ENCODE data around the gene TINAGL1. TPM values are rescaled to one million over a fixed set of nuclear protein-coding genes. Genes with fewer than 3 reads are reported as not detected.

TINAGL1 gene
- total and polyA plus RNA-seq, 10 of the 15 experiments (the other 5 are each of a cell fraction or from before 2014, with no cell fraction given), result 0.20 to 0.49 (median 0.23) TPM; not detected in 7

GRCh38 chr1:31577515-31578192 is 1.3 kb downstream of the TINAGL1 start:
- no peaks in the 10 kb centered on the region for H4K20me1 ChIP-seq (ENCODE audit: control insufficient read depth, insufficient read depth)
- H2AFZ ChIP-seq (ENCODE audit: control insufficient read depth, low read depth, low read length), result no peak overlapping the region
- no peak overlapping the region for H3K9ac ChIP-seq (ENCODE audit: control insufficient read depth, insufficient read depth, low read length)
- no peaks in the 10 kb centered on the region for H3K79me2 ChIP-seq (ENCODE audit: control insufficient read depth, insufficient read depth, low read length)
- H3K4me3 ChIP-seq, result no peak overlapping the region
- DNase-seq (ENCODE audit: low read depth, low spot score) (no peak), FAIRE-seq (no peak), ATAC-seq (no peak)
- no peaks in the 10 kb centered on the region; the same call in 1 of the 2 replicates for H3K4me1 ChIP-seq (ENCODE audit: control insufficient read depth, insufficient read depth, low read length)
- CTCF ChIA-PET, result interaction anchor here (1.0 to 2.3 kb wide), 3 partner anchors 13 to 41 kb away, joined by 3 to 7 read pairs (median 3); no protein-coding TSS in a partner anchor
- H3K27ac ChIP-seq (ENCODE audit: control insufficient read depth, insufficient read depth), result no peak overlapping the region
- H3K9me3 ChIP-seq (replicated peaks; ENCODE audit: control insufficient read depth, insufficient read depth, low read length), result no peaks in the 10 kb centered on the region
- RAD21 ChIA-PET (ENCODE audit: unreplicated experiment), result interaction anchor here (1.5 kb wide), 1 partner anchor 9 kb away, joined by 3 read pairs; no protein-coding TSS in a partner anchor
- WGBS (ENCODE audit: insufficient coverage, insufficient replicate concordance, low lambda C conversion rate, missing lambda C conversion rate), result 8% methylated on average over 6 of the region's 6 CpGs
- H3K4me2 ChIP-seq (ENCODE audit: control insufficient read depth, insufficient read depth), result no peak overlapping the region
- POLR2A ChIA-PET, result no interaction called here
- no TSS peak for BruUV-seq (replicated peaks)
- intact Hi-C loops (cut with micrococcal nuclease; ENCODE audit: unreplicated experiment) (no loop called here), in situ Hi-C loops (cut with MboI) (no loop called here)
- SMC1A ChIA-PET (ENCODE audit: uncharacterized antibody, unreplicated experiment), result interaction anchor here (1.2 to 1.4 kb wide), 3 partner anchors 10 to 27 kb away, joined by 3 to 5 read pairs (median 3); no protein-coding TSS in a partner anchor
- H3K27me3 ChIP-seq (replicated peaks in 1 of 2; ENCODE audit: control insufficient read depth in 2 of 2, insufficient read depth in 2 of 2, low read length in 1 of 2), result peaks cover 0 to 3% of the 10 kb centered on the region in 2 experiments; a peak in 2 of 4 replicates
- no peaks in the 10 kb centered on the region for H3K36me3 ChIP-seq (ENCODE audit: control insufficient read depth in 2 of 2, insufficient read depth in 2 of 2, low read length in 1 of 2)
- TF ChIP-seq E2F4 (IDR thresholded peaks at IDR 0.05; ENCODE audit: low read depth, low read length) (no peak), EGR1 (IDR thresholded peaks at IDR 0.05; ENCODE audit: borderline replicate concordance in 1 of 2, low read depth in 2 of 2, low read length in 2 of 2) (no peak), SUZ12 (IDR thresholded peaks at IDR 0.05; ENCODE audit: unreplicated experiment) (no peak), IRF5 (IDR thresholded peaks at IDR 0.05; ENCODE audit: borderline replicate concordance) (no peak), LARP7 (IDR thresholded peaks at IDR 0.05) (no peak), BCL11A (IDR thresholded peaks at IDR 0.05; ENCODE audit: low read depth, low read length) (no peak), REST (IDR thresholded peaks at IDR 0.05; ENCODE audit: low read depth, low read length) (no peak), TAF1 (IDR thresholded peaks at IDR 0.05; ENCODE audit: borderline replicate concordance, low read depth, low read length) (no peak), BMI1 (IDR thresholded peaks at IDR 0.05; ENCODE audit: borderline replicate concordance) (no peak), PKNOX1 (IDR thresholded peaks at IDR 0.05) (no peak), ATF3 (IDR thresholded peaks at IDR 0.05; ENCODE audit: borderline replicate concordance, extremely low read depth, low read depth, low read length) (no peak), HDAC6 (IDR thresholded peaks at IDR 0.05; ENCODE audit: unreplicated experiment) (no peak), SRF (IDR thresholded peaks at IDR 0.05; ENCODE audit: low read depth in 2 of 2, low read length in 2 of 2) (no peak), JUND (IDR thresholded peaks at IDR 0.05; ENCODE audit: low read depth, low read length) (no peak), FOXK2 (IDR thresholded peaks at IDR 0.05) (no peak)

All from GM12878 (cell line).